Measurements from ENCODE around the gene JMJD4. TPM values are rescaled to one million over a fixed set of nuclear protein-coding genes. Genes with fewer than 3 reads are reported as not detected.

JMJD4 gene
- total and polyA plus RNA-seq, 2 of the 4 experiments (the other 2 are of a cell fraction) = 24.6 to 28.5 TPM

DNA sequence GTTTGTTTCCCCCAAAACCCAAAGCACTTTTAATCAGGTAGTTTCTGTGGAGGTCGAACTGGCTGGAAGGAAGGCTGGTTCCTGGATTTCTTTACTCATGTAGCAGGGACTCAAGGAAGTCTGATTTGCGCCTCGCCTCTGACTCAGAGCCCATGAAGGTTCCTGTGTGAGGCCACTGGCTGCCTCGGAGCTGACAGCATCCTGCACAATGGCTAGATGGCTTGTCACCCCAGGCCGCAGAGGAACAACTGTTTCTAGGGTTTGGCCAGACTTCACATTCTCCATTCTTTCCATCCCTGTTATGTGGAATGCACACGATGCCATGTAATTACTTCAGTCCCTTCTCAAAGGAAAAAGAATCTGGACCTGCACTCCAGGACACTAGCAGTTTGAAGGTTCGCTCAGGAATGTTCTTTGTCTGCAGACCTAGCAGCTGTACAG, 41.2 kb upstream of the JMJD4 start:
- ChIA-PET POLR2A (ENCODE audit: unreplicated experiment) (no interaction called here), CTCF (interaction anchor here (0.5 to 1.6 kb wide), 3 partner anchors 14 to 911 kb away, joined by 4 to 6 read pairs (median 5); no protein-coding TSS in a partner anchor)
- BruUV-seq (replicated peaks) = no TSS peak
- peak; percentile 85 for ATAC-seq (ENCODE audit: low read depth)
- intact Hi-C loops (cut with micrococcal nuclease) (no loop called here), dilution Hi-C loops (cut with HindIII; ENCODE audit: low sequenced_read_pairs, unreplicated experiment) (no loop called here), in situ Hi-C loops (cut with MboI; ENCODE audit: low sequenced_read_pairs) (no loop called here)
- Histone ChIP-seq H2BK20ac (ENCODE audit: low read depth, low read length) (no peak overlapping the region; the same call in 1 of the 2 replicates), H2AFZ (replicated peaks; ENCODE audit: low read length, poor library complexity) (peak overlapping the region; percentile 16), H3K4me3 (ENCODE audit: insufficient read depth, low read depth, low read length) (no peak overlapping the region), H4K8ac (ENCODE audit: low read depth in 2 of 2, low read length in 2 of 2) (peak overlapping the region in 1 of 2 experiments; percentile 25; a peak in 1 of 4 replicates), H2BK120ac (ENCODE audit: low read depth, low read length) (0 out of 2 replicates have a peak overlapping the region, but pooled peaks have one; percentile 16), H3K9me1 (ENCODE audit: insufficient read depth, low read length) (peaks cover 21% of the 10 kb centered on the region), H4K20me1 (ENCODE audit: insufficient read depth, low read length) (peaks cover 9% of the 10 kb centered on the region; the same call in 1 of the 2 replicates), H3K56ac (ENCODE audit: extremely low read depth, insufficient read depth, low read length) (no peak overlapping the region), H4K91ac (ENCODE audit: insufficient read depth, low read depth, low read length) (no peak overlapping the region), H3K9me3 (ENCODE audit: control insufficient read depth, insufficient read depth, low read length) (no peaks in the 10 kb centered on the region), H2BK5ac (ENCODE audit: low read depth, low read length, poor library complexity, severe bottlenecking) (peak overlapping the region; percentile 49), H2AK9ac (replicated peaks; ENCODE audit: low read depth, low read length, poor library complexity) (peak overlapping the region; percentile 22), H3K23ac (ENCODE audit: low read depth, low read length) (peak overlapping the region; percentile 20; the same call in 1 of the 2 replicates), H2AK5ac (ENCODE audit: low read depth, low read length) (no peak overlapping the region), H3K36me3 (ENCODE audit: control insufficient read depth, insufficient read depth, low read length) (peaks cover 12% of the 10 kb centered on the region; the same call in 1 of the 2 replicates), H3K4ac (ENCODE audit: low read depth, low read length) (peak overlapping the region; percentile 6), H3K27ac (ENCODE audit: insufficient read depth, low read length) (no peak overlapping the region), H4K5ac (ENCODE audit: low read depth, low read length) (no peak overlapping the region), H3K9ac (ENCODE audit: low read depth, low read length) (no peak overlapping the region), H2BK15ac (ENCODE audit: low read depth, low read length) (no peak overlapping the region; the same call in 2 of the 3 replicates), H3K14ac (replicated peaks; ENCODE audit: low read depth, low read length) (no peak overlapping the region), H3K4me2 (ENCODE audit: low read depth, low read length) (no peak overlapping the region), H3K27me3 (ENCODE audit: control insufficient read depth, insufficient read depth, low read length) (no peaks in the 10 kb centered on the region), H3K18ac (ENCODE audit: low read depth, low read length) (no peak overlapping the region), H3K79me1 (ENCODE audit: low read depth in 1 of 2, low read length in 2 of 2) (peaks cover 0 to 10% of the 10 kb centered on the region in 2 experiments; a peak in 1 of 4 replicates), H3K4me1 (ENCODE audit: control insufficient read depth, insufficient read depth, low read length) (peaks cover 16% of the 10 kb centered on the region)
- WGBS, 2 experiments (ENCODE audit: extremely low coverage in 2 of 2, insufficient read length in 1 of 2) = 60% methylated on average over 1 of the region's 7 CpGs; no CpG with 5 or more reads in 1 of the 2 experiments
- TF ChIP-seq, protein P1, sequence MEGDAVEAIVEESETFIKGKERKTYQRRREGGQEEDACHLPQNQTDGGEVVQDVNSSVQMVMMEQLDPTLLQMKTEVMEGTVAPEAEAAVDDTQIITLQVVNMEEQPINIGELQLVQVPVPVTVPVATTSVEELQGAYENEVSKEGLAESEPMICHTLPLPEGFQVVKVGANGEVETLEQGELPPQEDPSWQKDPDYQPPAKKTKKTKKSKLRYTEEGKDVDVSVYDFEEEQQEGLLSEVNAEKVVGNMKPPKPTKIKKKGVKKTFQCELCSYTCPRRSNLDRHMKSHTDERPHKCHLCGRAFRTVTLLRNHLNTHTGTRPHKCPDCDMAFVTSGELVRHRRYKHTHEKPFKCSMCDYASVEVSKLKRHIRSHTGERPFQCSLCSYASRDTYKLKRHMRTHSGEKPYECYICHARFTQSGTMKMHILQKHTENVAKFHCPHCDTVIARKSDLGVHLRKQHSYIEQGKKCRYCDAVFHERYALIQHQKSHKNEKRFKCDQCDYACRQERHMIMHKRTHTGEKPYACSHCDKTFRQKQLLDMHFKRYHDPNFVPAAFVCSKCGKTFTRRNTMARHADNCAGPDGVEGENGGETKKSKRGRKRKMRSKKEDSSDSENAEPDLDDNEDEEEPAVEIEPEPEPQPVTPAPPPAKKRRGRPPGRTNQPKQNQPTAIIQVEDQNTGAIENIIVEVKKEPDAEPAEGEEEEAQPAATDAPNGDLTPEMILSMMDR (conservative IDR thresholded peaks at IDR 0.05; ENCODE audit: low read depth, low read length) = no peak
- TF ChIP-seq RCOR1 (IDR thresholded peaks at IDR 0.05; ENCODE audit: insufficient replicate concordance, low read length) (no peak), CEBPB (IDR thresholded peaks at IDR 0.05; ENCODE audit: low read depth, low read length) (no peak), POLR2A (IDR thresholded peaks at IDR 0.05; ENCODE audit: low read depth, low read length) (no peak), ELK1 (IDR thresholded peaks at IDR 0.05; ENCODE audit: borderline replicate concordance, low read depth, low read length) (no peak), FOS (IDR thresholded peaks at IDR 0.05; ENCODE audit: low read depth, low read length) (0 out of 2 replicates have a peak, but pooled peaks have one; percentile 23), NFE2L2 (IDR thresholded peaks at IDR 0.05; ENCODE audit: low read depth, low read length) (no peak)
- DNase-seq = peak; percentile 80
